NCI-H2107 treated with DMSO at 0.1 percent for 48 hours (cell line): ENCODE results near the gene ACAN.

Experiments
- DNase-seq: peaks from one replicate; lab custom pipeline; 2025; ENCODE audit not compliant: unreplicated experiment; lab: John Stamatoyannopoulos, UW

ACAN gene

DNA sequence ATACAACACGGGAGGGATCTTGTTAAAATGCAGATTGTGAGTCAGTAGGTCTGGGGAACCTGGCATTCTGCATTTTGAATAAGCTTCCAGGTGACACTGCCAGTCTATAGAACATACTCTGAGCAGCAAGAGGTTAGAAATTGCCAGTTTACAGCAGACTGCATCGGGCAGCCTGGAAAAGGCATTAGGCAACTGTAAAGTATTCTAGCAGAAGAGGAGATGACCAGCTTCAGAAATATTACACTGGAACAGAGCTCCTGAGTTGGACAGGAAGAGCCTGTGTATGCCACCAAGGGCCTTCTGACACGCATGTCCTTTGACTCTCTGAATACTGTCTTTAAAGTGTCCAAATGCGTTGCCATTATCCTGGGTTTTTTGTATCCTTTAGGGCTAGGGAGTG, 2.5 kb upstream of the ACAN start:
- no peak for DNase-seq

GRCh38 chr15:88802250-88802990, 816 bp upstream of the ACAN start:
- DNase-seq, result no peak

GRCh38 chr15:88802991-88803240, 320 bp upstream of the ACAN start:
- no peak for DNase-seq

DNA sequence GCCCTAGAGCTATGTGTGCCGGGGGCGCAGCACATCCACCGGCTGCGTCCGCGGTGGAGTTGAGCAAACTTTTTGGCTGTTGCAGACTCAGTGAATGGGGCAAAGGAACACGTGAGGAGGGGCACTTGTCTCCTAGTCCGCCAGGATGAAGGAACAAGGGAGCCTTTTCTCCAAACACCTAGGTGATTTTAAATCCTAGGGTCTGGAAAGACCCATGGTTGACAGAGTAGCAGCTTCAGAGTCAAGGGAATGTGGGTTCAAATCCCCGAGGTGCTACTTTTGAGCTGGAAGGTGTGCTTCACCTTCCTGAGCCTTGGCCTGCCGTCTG, 648 bp downstream of the ACAN start:
- DNase-seq, result no peak

GRCh38 chr15:88804257-88804656, 1.0 kb downstream of the ACAN start:
- DNase-seq, result no peak

DNA sequence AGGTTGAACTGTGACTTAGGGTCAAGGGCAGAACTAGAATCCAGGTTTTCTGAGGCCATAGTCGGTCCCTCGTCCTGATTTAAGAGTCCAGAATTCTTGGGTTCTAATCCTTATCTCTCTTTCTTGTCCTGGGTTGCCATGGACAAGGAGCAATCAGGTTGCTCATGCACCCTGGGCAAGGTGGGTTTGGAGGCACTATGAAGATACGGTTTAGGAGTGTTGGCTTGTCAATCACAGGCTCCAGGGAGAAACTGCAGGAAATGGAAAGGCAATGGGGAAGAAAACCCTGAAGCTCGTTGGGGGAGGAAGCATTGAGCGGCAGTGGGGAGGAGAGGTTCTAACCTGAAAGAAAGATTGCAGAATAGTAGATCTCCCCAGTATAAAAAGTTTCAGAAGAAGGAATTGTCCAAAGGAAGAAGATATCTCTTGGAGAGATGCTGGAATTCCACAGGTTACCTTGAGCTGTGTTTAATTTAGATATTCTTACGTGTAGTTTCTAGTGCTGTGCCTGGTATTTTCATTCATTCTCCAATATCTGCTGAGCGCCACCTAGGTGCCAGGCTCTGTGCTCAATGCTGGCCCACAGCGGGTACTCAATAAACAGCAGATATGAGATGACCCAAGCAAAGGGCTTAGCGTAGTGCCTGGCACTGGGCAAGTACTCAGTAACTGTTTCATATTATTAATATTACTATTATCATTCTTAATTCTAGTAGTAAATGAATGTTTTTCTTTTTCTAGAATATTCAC, 2.0 kb downstream of the ACAN start:
- DNase-seq, result no peak

DNA sequence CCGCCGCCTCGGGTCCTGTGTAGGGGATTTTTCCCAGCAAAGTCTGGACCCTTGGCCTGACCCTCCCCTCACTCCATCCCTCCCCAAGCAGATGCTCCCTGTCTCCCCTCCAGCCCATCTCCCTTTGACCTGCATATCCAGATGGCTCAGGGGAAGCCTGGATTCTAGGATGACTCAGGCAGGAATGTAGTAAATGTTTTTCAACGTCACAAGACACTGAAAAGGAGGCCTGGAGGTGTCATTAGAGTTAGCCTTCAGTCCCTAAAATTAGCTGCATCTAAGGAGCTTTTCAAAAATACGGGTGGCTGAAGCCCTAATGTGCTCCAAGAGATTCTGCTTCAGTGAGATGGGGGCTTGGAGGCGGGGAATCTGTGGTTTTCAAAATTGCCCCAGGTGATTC, 7.2 kb downstream of the ACAN start:
- DNase-seq, result no peak

GRCh38 chr15:88812133-88812532, 8.9 kb downstream of the ACAN start:
- DNase-seq, result no peak

- DNase-seq, result no peak
Measured at GRCh38 chr15:88813960-88814359, 10.7 kb downstream of the ACAN start.

- DNase-seq, result no peak
Measured at GRCh38 chr15:88814393-88814792, 11.2 kb downstream of the ACAN start.

DNA sequence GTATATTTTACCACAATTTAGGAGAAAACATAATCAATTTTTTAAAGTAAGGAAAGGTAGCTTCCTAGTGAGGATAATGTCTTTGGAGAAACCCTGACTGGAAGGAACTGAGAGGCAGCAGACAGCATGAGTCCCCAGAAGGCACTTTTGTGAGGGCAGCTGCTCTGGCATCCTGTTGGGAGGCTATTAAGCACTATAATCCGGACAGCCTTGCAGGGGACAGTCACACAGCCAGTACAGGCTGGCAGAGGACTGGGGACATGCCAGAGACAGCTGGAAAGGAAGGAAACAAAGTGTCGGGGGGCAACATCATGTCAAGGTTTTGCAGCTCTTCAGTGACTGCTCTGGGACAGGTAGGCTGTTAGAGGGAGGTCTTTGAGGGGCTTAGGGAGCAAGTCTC, 15.7 kb downstream of the ACAN start:
- no peak for DNase-seq

DNA sequence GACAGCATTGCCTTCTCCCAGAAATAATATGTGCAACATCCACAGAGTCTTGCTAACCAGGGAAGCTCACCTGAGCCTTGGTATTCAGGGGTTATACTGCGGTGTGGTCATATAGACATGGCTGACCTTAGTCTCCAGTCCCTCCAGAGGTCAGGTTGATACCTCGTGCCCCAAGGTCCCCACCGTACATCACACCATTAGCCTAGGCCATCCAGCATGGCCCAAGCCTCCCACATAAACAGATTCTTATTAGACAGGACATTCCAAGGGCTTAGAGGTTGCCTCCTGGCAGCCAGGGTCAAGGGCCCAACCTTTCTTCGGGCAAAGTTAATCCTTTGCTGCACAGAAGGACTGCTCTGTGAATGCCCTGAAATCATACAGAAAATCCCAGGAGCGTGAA, 18.8 kb downstream of the ACAN start:
- DNase-seq, result no peak

DNA sequence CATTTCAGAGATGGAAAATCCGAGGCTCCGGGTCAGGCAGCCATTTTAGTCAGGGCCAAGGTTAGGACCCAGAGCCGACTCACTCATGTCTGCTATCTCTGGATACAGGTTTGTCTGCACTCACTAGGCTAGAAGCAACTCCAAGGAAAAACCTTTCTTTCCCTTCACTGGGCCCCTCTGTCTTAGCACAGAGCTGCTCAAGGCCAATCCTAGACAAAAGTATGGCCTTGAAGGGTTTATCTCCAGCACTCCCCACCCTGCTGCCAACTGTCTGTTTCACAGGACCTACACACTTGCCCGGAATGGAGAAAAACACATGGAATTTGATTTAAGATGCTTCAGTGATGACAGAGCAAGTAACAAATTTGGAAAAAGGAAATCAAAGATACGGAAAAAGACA, 25.6 kb downstream of the ACAN start:
- DNase-seq, result no peak

GRCh38 chr15:88830016-88830415, 26.8 kb downstream of the ACAN start:
- no peak for DNase-seq

GRCh38 chr15:88832820-88833730, 29.8 kb downstream of the ACAN start:
- no peak for DNase-seq

DNA sequence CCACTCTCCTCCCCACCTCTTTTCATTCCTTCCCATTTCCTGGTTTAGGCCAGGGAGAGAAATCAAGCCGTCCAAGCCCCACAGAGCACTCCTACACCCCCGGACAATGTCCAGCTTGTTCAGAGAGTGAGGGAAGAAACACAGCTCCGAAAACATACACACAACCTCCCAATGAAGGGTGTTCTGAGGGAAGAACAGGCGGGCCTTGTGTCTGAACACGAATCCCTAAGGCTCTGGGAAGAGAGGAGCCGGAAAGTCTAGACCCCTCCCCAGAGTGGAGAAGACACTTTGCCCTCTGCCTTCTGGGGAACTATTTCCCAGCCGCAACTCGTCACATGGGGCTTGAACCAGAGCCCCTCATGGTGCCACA, 30.5 kb downstream of the ACAN start:
- DNase-seq, result no peak

DNA sequence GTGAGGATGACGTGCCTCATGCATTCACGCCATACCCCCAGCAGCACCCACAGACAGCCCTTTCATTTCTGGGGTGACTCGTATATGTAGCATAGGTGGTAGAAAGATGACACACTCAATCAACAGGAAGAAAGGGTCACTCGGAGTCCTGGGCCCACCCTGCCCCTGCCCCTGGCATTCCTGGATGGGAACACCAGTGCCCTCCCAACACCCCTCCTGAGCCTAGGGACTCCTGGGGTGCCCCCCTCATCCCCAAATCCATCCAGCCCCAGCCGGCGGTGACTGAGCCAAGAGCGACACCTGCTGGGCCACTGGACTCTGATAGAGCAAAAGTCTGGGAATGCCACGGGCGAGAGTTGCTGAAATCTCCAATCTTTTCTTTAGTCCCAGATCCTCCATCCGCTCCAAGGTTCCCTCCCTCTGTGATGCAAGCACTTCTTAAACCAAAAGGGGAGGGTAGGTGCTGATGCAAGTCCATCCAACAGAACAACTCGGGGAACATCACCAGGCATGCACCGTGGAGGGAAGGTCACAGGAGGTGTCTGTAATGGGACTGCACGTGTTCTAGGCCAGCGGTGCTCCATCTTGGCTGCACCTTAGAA, 31.1 kb downstream of the ACAN start:
- DNase-seq, result no peak

DNA sequence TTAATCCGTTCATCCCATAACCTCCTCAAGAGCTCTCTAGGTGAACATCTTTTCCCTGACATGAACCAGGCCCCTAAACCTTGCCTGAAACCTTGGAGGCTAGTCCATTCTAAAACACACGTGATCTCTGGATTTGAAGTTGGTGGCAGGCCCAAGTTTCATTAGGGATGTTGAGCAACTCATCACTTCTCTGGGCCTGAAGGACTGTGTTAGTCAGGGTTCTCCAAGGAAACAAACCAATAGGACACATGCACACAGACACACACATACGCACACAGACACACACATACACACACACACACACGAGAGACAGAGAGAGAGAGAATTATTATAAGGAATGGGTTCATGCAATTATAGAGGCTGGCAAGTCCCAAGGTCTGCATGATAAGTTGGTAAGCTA, 31.9 kb downstream of the ACAN start:
- DNase-seq, result no peak

DNA sequence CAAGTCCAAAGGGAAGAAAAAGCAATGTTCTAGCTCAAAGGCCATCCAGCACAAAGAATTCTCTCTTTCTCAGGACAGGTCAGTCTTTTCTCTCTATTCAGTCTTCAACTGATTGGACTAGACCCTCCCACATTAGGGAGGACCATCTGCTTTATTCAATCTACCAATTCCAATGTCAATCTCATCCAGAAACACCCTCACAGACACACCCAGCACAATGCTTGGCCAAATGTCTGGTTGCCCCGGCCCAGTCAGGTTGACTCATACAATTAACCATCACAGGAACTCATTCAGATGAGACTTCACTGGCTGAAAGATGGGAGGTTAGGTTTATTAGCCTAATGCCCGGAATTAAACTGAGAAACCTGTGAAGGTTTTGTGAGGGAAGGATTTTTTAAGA, 32.4 kb downstream of the ACAN start:
- no peak for DNase-seq

- DNase-seq, result no peak
Measured at GRCh38 chr15:88838667-88839066, 35.4 kb downstream of the ACAN start.

DNA sequence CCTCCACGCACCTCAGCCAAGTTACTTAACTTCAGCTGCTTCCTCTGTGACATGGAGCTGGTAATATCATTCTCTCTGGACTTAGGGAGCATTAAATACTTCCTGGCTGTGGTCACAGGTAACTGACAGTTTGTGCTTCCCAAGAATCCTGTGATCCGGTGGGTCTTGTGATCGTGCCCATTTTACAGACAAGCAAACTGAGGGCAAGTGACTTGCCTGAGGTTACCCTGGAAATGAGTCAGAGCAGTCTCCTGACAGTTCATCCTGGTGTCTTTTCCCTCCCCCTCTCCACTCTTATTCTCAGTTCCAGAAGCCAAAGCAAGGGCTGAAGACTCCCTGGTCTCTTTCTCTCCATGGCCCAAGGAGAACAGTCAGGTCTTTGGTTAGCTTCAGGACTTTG, 35.9 kb downstream of the ACAN start:
- DNase-seq, result no peak

DNA sequence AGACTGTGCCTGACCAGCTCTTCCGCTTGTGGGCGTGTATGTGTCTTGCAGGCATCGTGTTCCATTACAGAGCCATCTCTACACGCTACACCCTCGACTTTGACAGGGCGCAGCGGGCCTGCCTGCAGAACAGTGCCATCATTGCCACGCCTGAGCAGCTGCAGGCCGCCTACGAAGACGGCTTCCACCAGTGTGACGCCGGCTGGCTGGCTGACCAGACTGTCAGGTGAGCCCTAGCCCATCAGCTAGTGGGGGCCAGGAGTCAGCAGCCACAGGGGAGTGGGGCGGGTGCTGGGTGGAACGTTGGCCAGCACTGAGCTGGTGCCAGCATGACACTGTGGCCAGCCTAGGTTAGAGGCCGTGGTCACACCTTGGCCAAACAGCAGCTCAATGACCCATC, 36.7 kb downstream of the ACAN start:
- DNase-seq, result no peak
